ENCODE results near the gene EMX2.

GRCh38 chr10:117581961-117582360, 39.4 kb downstream of the EMX2 start:
- TF ChIP-seq CTCF (IDR thresholded peaks at IDR 0.05) (no peak), POLR2A (IDR thresholded peaks at IDR 0.05) (no peak)
